CMK (cell line): ENCODE data around the gene CMBL.
"Not testable (repeated sequence)": the region's sequence is repeated elsewhere in the genome, so short reads cannot be mapped to it uniquely, and the experiment has no call there.

Source experiments
- DNase-seq: peaks from one replicate; pipeline ENCODE4 v3.0.0-alpha.2; 2010; ENCODE audit warnings: low read depth

Gene CMBL

GRCh38 chr5:10307206-10308148, at the start of gene CMBL:
Gene CMBL, minus strand, starts transcription at chr5:10307902. Its CDS starts 17,140 bp downstream, at chr5:10290762.
- DNase-seq, result peak; percentile 87

- no peak for DNase-seq
These were observed 47.6 kb upstream of the CMBL start for GRCh38 chr5:10355071-10355889.

- no peak for DNase-seq
These were observed 46.6 kb upstream of the CMBL start for GRCh38 chr5:10354048-10354872.

GRCh38 chr5:10353241-10354047, 45.7 kb upstream of the CMBL start, which contains the start of gene MARCHF6:
Gene MARCHF6, plus strand, starts transcription at chr5:10353695. Its CDS starts 204 bp downstream, at chr5:10353899.
- peak; percentile 86 for DNase-seq

GRCh38 chr5:10352430-10353240, 44.9 kb upstream of the CMBL start:
- DNase-seq, result no peak

GRCh38 chr5:10351919-10352318, 44.2 kb upstream of the CMBL start:
- DNase-seq, result no peak

- DNase-seq, result no peak
These were observed 43.6 kb upstream of the CMBL start for GRCh38 chr5:10351199-10351905.

GRCh38 chr5:10348258-10348657, 40.6 kb upstream of the CMBL start:
- DNase-seq, result no peak

GRCh38 chr5:10344461-10345106, 36.9 kb upstream of the CMBL start:
- DNase-seq, result not testable (repeated sequence)

GRCh38 chr5:10343486-10343885, 35.8 kb upstream of the CMBL start:
- no peak for DNase-seq

GRCh38 chr5:10339958-10340357, 32.3 kb upstream of the CMBL start:
- DNase-seq, result peak; percentile 60

- no peak for DNase-seq
These were observed 31.5 kb upstream of the CMBL start for GRCh38 chr5:10339058-10339811.

GRCh38 chr5:10338686-10339057, 31.0 kb upstream of the CMBL start:
- no peak for DNase-seq

GRCh38 chr5:10337986-10338385, 30.3 kb upstream of the CMBL start:
- DNase-seq, result no peak

- DNase-seq, result no peak
These were observed 29.4 kb upstream of the CMBL start for GRCh38 chr5:10337107-10337506.

- no peak for DNase-seq
These were observed 28.2 kb upstream of the CMBL start for GRCh38 chr5:10335711-10336470.

GRCh38 chr5:10334831-10335230, 27.1 kb upstream of the CMBL start:
- DNase-seq, result no peak
